OCI-LY7 (cell line): ENCODE results near the gene UBAC1. TPM values are rescaled to one million over a fixed set of nuclear protein-coding genes. Genes with fewer than 3 reads are reported as not detected.

ENCODE experiments used
- BruUV-seq: library from RNA; stranded (reverse); fragments of 400-500 nt; replicated peaks from 2 replicates; lab custom pipeline; 2021; lab: Mats Ljungman, UMichigan
- CTCF ChIA-PET: fragments of 300-600 bp; sonication (Branson Sonifier 250); formaldehyde crosslinking; loops from one replicate; lab custom pipeline; 2022; ENCODE audit warnings: antibody characterized with exemption; ENCODE audit not compliant: unreplicated experiment; lab: Charles Lee
- POLR2A ChIA-PET: fragments of 300-600 bp; sonication (Branson Sonifier 250); formaldehyde crosslinking; loops from one replicate; lab custom pipeline; 2022; ENCODE audit warnings: antibody characterized with exemption; lab: Charles Lee
- DNase-seq: peaks from one replicate; pipeline ENCODE4 v3.0.0-alpha.2; 2015; ENCODE audit warnings: low spot score
- H2AFZ ChIP-seq: fragments of 200-600 bp; sonication (generic), shearing (Covaris generic); 2 replicates; pipeline ENCODE4 v1.6.1; 2014; ENCODE audit warnings: mild to moderate bottlenecking, antibody characterized with exemption, low read length, moderate library complexity
- H3K27ac ChIP-seq: fragments of 200-600 bp; sonication (generic); 2 replicates; pipeline ENCODE4 v1.5.1; 2014; ENCODE audit warnings: mixed run types, low read depth, mild to moderate bottlenecking, moderate library complexity, low read length, inconsistent platforms; ENCODE audit not compliant: poor library complexity, severe bottlenecking
- H3K36me3 ChIP-seq: fragments of 200-600 bp; sonication (generic); 2 replicates; pipeline ENCODE4 v1.6.1; 2014; ENCODE audit warnings: mild to moderate bottlenecking, antibody characterized with exemption, low read length, moderate library complexity, mixed read lengths; ENCODE audit not compliant: insufficient read depth
- H3K4me1 ChIP-seq: fragments of 200-600 bp; sonication (generic); 2 replicates; pipeline ENCODE4 v1.5.1; 2014; ENCODE audit warnings: mild to moderate bottlenecking, low read length; ENCODE audit not compliant: insufficient read depth, poor library complexity, severe bottlenecking
- H3K4me2 ChIP-seq: fragments of 200-600 bp; sonication (generic); 2 replicates; pipeline ENCODE4 v1.6.1; 2014; ENCODE audit warnings: mild to moderate bottlenecking, low read length
- H3K4me3 ChIP-seq: fragments of 200-600 bp; sonication (generic); 2 replicates; pipeline ENCODE4 v1.5.1; 2014; ENCODE audit warnings: mild to moderate bottlenecking, low read depth, low read length; ENCODE audit not compliant: poor library complexity, severe bottlenecking
- H3K79me2 ChIP-seq: fragments of 200-600 bp; sonication (generic); 2 replicates; pipeline ENCODE4 v1.6.1; 2016; ENCODE audit warnings: low read depth, mild to moderate bottlenecking, low read length, moderate library complexity, mixed read lengths; ENCODE audit not compliant: insufficient read depth
- H3K9me2 ChIP-seq: fragments of 200-600 bp; sonication (generic); 2 replicates; pipeline ENCODE4 v1.6.1; 2016; ENCODE audit warnings: mild to moderate bottlenecking, low read length, mixed read lengths; ENCODE audit not compliant: insufficient read depth
- H3K9me3 ChIP-seq: fragments of 200-600 bp; sonication (generic); 2 replicates; pipeline ENCODE4 v1.6.1; 2014; ENCODE audit warnings: mild to moderate bottlenecking, mixed run types, low read length, mixed read lengths
- H4K20me1 ChIP-seq: fragments of 200-600 bp; sonication (generic); 2 replicates; pipeline ENCODE4 v1.6.1; 2014; ENCODE audit warnings: mild to moderate bottlenecking, antibody characterized with exemption, low read length, moderate library complexity, mixed read lengths; ENCODE audit not compliant: insufficient read depth
- CTCF ChIP-seq: fragments of 200-600 bp; sonication (generic); conservative IDR thresholded peaks from 2 replicates; pipeline ENCODE4 v1.5.1; 2014; ENCODE audit warnings: mild to moderate bottlenecking, antibody characterized with exemption, low read length, moderate library complexity, mixed read lengths
- EZH2phosphoT487 ChIP-seq: fragments of 200-600 bp; sonication (generic); IDR thresholded peaks from 2 replicates; pipeline ENCODE4 v1.6.1; 2018; ENCODE audit warnings: low read depth, borderline replicate concordance, mild to moderate bottlenecking, mixed run types, antibody characterized with exemption, low read length, moderate library complexity, mixed read lengths
- intact Hi-C: fragments of 100-400 bp; cut with micrococcal nuclease; formaldehyde crosslinking; loops from one replicate; pipeline ENCODE4 v1.10.0; 2022; ENCODE audit not compliant: unreplicated experiment
- total RNA-seq, 2 experiments: library from RNA; depleted of rRNA in 1 of 2; stranded (reverse); fragments of >200 nt in 1 of 2; shearing (Covaris generic) in 1 of 2; gene quantifications; 2 replicates each; pipeline ENCODE4 v1.2.3, GENCODE V29; 2014 to 2022

Gene UBAC1
- total RNA-seq, 2 experiments from 2014 or later: 42.3 to 59.2 TPM

GRCh38 chr9:135965124-135965756 lies 4.1 kb upstream of the UBAC1 start:
- no peak overlapping the region for H3K27ac ChIP-seq
- TF ChIP-seq EZH2phosphoT487: no peak
- no peak for TF ChIP-seq CTCF
- H3K9me2 ChIP-seq: no peaks in the 10 kb centered on the region
- no peaks in the 10 kb centered on the region for H3K36me3 ChIP-seq
- peaks cover 6% of the 10 kb centered on the region for H3K79me2 ChIP-seq
- no peaks in the 10 kb centered on the region for H3K9me3 ChIP-seq
- H2AFZ ChIP-seq: no peak overlapping the region
- H3K4me2 ChIP-seq: no peak overlapping the region
- no peak for DNase-seq
- no peak overlapping the region for H3K4me3 ChIP-seq
- ChIA-PET CTCF (no interaction called here), POLR2A (no interaction called here)
- intact Hi-C loops: loop anchor here (5.0 to 10.0 kb wide), 2 partner anchors 100 to 172 kb away; no protein-coding TSS in a partner anchor
- H3K4me1 ChIP-seq: peaks cover 30% of the 10 kb centered on the region
- H4K20me1 ChIP-seq: no peaks in the 10 kb centered on the region; the same call in 1 of the 2 replicates
- no TSS peak for BruUV-seq

- intact Hi-C loops: loop anchor here (10.0 kb wide), 1 partner anchor 99 kb away; no protein-coding TSS in a partner anchor
- no peak overlapping the region for H2AFZ ChIP-seq
- ChIA-PET CTCF (interaction anchor here (0.6 kb wide), 1 partner anchor 29 kb away, joined by 3 read pairs; no protein-coding TSS in a partner anchor), POLR2A (no interaction called here)
- H3K4me2 ChIP-seq: no peak overlapping the region
- no peak for TF ChIP-seq EZH2phosphoT487
- no peak for TF ChIP-seq CTCF
- no peak overlapping the region for H3K27ac ChIP-seq
- H3K4me1 ChIP-seq: peaks cover 38% of the 10 kb centered on the region
- BruUV-seq: no TSS peak
- peaks cover 19% of the 10 kb centered on the region for H3K79me2 ChIP-seq
- no peaks in the 10 kb centered on the region for H3K9me3 ChIP-seq
- no peaks in the 10 kb centered on the region; the same call in 1 of the 2 replicates for H4K20me1 ChIP-seq
- H3K9me2 ChIP-seq: no peaks in the 10 kb centered on the region
- DNase-seq: no peak
- no peak overlapping the region for H3K4me3 ChIP-seq
- peaks cover under 1% of the 10 kb centered on the region; the same call in 1 of the 2 replicates for H3K36me3 ChIP-seq
These were observed 2.8 kb upstream of the UBAC1 start for GRCh38 chr9:135963938-135964337.

- no peaks in the 10 kb centered on the region for H3K9me2 ChIP-seq
- peaks cover 7% of the 10 kb centered on the region; the same call in 1 of the 2 replicates for H3K36me3 ChIP-seq
- H3K27ac ChIP-seq: no peak overlapping the region
- no peak overlapping the region for H2AFZ ChIP-seq
- no peak overlapping the region for H3K4me2 ChIP-seq
- H3K9me3 ChIP-seq: no peaks in the 10 kb centered on the region
- no peak overlapping the region for H3K4me3 ChIP-seq
- DNase-seq: no peak
- no TSS peak for BruUV-seq
- TF ChIP-seq CTCF (no peak), EZH2phosphoT487 (no peak)
- H4K20me1 ChIP-seq: peaks cover 2% of the 10 kb centered on the region; the same call in 1 of the 2 replicates
- ChIA-PET CTCF (interaction anchor here (0.6 kb wide), 1 partner anchor 29 kb away, joined by 3 read pairs; no protein-coding TSS in a partner anchor), POLR2A (no interaction called here)
- intact Hi-C loops: loop anchor here (10.0 kb wide), 1 partner anchor 99 kb away; no protein-coding TSS in a partner anchor
- peaks cover 25% of the 10 kb centered on the region for H3K79me2 ChIP-seq
- peaks cover 38% of the 10 kb centered on the region for H3K4me1 ChIP-seq
These were observed 2.2 kb upstream of the UBAC1 start for GRCh38 chr9:135963338-135963737.
